Fibroblast of lung (primary cell): ENCODE data around the gene HIBADH.

Source experiments
- EZH2 ChIP-seq: IDR thresholded peaks from 2 replicates; pipeline ENCODE4 v1.5.1; 2012; ENCODE audit warnings: low read length, control low read depth, mild to moderate bottlenecking; ENCODE audit errors: missing control alignments
- TF ChIP-seq, protein P1 (sequence below), 2 donors: IDR thresholded peaks in 1 of 2; conservative IDR thresholded peaks in 1 of 2; 1 replicate in 1 of 2; 2 replicates in 1 of 2; pipeline ENCODE4 v1.5.1; 2011 to 2012; ENCODE audit warnings: low read length in 2 of 2, control low read depth in 1 of 2, inconsistent platforms in 1 of 2, low read depth in 1 of 2, mild to moderate bottlenecking in 1 of 2

DNA sequence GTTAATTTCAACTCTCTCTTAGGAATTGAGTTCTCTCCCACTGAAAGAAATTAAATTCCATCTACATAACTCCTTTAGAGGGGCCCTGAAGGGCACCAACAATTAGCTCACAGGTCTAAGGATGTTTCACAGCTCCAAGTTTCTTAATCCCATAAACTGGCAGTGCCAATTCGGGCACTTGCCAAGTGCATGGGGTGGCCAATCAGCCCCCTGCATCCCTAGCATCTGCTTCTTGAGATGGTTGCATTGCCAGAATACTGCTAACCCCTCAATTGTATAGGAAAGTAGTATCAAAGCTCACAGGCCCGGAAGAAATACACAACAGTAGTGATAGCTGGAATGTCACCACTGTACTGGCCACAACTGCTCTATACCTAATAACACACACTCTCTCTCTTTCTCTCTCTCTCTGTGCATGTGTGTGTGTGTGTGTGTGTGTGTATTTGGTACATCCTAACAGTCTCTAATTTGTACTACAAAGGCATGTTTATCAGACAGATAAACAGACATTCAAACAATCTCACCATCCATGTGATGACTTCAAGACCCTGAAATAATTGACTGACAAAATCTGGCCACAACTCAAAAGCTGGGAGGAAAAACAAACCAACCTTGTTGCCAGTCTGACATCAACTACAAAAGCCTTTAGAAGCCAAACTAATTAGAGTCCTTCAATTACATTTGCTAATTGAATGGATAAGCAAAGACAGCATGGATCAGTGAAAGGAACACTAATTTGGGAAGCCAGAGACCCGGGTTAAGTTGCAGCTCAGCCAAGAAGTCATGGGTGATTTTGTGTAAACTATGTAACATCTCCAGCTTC is 27.8 kb downstream of the HIBADH start:
- TF ChIP-seq, protein P1, sequence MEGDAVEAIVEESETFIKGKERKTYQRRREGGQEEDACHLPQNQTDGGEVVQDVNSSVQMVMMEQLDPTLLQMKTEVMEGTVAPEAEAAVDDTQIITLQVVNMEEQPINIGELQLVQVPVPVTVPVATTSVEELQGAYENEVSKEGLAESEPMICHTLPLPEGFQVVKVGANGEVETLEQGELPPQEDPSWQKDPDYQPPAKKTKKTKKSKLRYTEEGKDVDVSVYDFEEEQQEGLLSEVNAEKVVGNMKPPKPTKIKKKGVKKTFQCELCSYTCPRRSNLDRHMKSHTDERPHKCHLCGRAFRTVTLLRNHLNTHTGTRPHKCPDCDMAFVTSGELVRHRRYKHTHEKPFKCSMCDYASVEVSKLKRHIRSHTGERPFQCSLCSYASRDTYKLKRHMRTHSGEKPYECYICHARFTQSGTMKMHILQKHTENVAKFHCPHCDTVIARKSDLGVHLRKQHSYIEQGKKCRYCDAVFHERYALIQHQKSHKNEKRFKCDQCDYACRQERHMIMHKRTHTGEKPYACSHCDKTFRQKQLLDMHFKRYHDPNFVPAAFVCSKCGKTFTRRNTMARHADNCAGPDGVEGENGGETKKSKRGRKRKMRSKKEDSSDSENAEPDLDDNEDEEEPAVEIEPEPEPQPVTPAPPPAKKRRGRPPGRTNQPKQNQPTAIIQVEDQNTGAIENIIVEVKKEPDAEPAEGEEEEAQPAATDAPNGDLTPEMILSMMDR (conservative IDR thresholded peaks at IDR 0.05 in 1 of 2, IDR thresholded peaks at IDR 0.05 in 1 of 2; ENCODE audit: low read depth in 1 of 2, low read length in 2 of 2), result no peak
- no peak for TF ChIP-seq EZH2
